Measurements from ENCODE around the gene CX3CR1. TPM values are rescaled to one million over a fixed set of nuclear protein-coding genes. Genes with fewer than 3 reads are reported as not detected.

Gene CX3CR1
- total and polyA plus RNA-seq, 9 of the 15 experiments (the other 6 are each of a cell fraction or from before 2014, with no cell fraction given): 0.03 to 0.21 TPM; not detected in 7

DNA sequence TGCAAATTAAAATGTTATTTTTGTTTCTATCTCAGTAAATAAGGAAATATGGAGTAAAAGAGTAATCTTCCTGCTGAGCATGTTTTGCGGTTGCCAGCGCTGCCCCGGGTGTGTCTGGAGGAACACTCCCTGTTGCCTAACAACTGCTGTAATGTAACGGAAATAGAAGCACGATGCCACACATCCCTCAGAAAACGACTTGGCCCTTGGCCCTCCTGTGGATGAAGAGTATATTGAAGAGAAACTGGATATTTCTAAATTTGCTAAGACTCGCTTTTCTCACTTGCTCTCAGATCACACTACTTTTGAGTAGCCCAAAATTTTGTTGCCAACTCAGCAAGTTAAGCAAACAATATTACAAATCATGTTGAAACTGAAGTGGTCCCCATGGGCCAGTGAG is 18.9 kb downstream of the CX3CR1 start (continued):
- no peak for TF ChIP-seq SMAD1 (IDR thresholded peaks at IDR 0.05; ENCODE audit: low read depth, low read length, partially characterized antibody)
- TF ChIP-seq CEBPG (CRISPR knock-in tag; IDR thresholded peaks at IDR 0.05): peak; percentile 91
- TF ChIP-seq CEBPG (tag; conservative IDR thresholded peaks at IDR 0.05 in 1 of 2, IDR thresholded peaks at IDR 0.05 in 1 of 2): peak; percentile 94 to 97
- no peak for TF ChIP-seq SUPT5H (IDR thresholded peaks at IDR 0.05)
- 0 out of 2 replicates have a peak, but pooled peaks have one; percentile 33 for TF ChIP-seq ZNF311 (CRISPR knock-in tag; IDR thresholded peaks at IDR 0.05)
- TF ChIP-seq DNMT1 (IDR thresholded peaks at IDR 0.05): no peak
- TF ChIP-seq TBP (optimal IDR thresholded peaks at IDR 0.05; ENCODE audit: low read depth, low read length): no peak
- peak; percentile 72 for TF ChIP-seq RFX1 (IDR thresholded peaks at IDR 0.05)
- TF ChIP-seq ZEB2 (IDR thresholded peaks at IDR 0.05): no peak
- TF ChIP-seq ZBTB17 (CRISPR knock-in tag; IDR thresholded peaks at IDR 0.05): peak; percentile 23; the same call in 1 of the 2 replicates
- TF ChIP-seq EGR1 (conservative IDR thresholded peaks at IDR 0.05): no peak
- no peak for TF ChIP-seq MYNN (IDR thresholded peaks at IDR 0.05)
- TF ChIP-seq MYNN (CRISPR knock-in tag; IDR thresholded peaks at IDR 0.05): no peak
- no peak for TF ChIP-seq THRAP3 (IDR thresholded peaks at IDR 0.05; ENCODE audit: borderline replicate concordance)
- no peak for TF ChIP-seq RBM34 (IDR thresholded peaks at IDR 0.05; ENCODE audit: borderline replicate concordance, insufficient read depth, low read length)
- TF ChIP-seq PHF21A (IDR thresholded peaks at IDR 0.05; ENCODE audit: borderline replicate concordance, low read depth): no peak
- TF ChIP-seq CCNT2 (IDR thresholded peaks at IDR 0.05; ENCODE audit: borderline replicate concordance, extremely low read depth, insufficient read length, low read depth, low read length): no peak
- TF ChIP-seq E2F3 (CRISPR knock-in tag; IDR thresholded peaks at IDR 0.05): no peak
- TF ChIP-seq, protein P1, sequence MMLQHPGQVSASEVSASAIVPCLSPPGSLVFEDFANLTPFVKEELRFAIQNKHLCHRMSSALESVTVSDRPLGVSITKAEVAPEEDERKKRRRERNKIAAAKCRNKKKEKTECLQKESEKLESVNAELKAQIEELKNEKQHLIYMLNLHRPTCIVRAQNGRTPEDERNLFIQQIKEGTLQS (IDR thresholded peaks at IDR 0.05): peak; percentile 91
- TF ChIP-seq, protein P1 (CRISPR knock-in tag; conservative IDR thresholded peaks at IDR 0.05): peak; percentile 96
- peak; percentile 53; the same call in 1 of the 2 replicates for TF ChIP-seq KLF6 (CRISPR knock-in tag; IDR thresholded peaks at IDR 0.05; ENCODE audit: borderline replicate concordance)
- no peak for TF ChIP-seq CBFB (CRISPR knock-in tag; IDR thresholded peaks at IDR 0.05)
- TF ChIP-seq, protein P2, sequence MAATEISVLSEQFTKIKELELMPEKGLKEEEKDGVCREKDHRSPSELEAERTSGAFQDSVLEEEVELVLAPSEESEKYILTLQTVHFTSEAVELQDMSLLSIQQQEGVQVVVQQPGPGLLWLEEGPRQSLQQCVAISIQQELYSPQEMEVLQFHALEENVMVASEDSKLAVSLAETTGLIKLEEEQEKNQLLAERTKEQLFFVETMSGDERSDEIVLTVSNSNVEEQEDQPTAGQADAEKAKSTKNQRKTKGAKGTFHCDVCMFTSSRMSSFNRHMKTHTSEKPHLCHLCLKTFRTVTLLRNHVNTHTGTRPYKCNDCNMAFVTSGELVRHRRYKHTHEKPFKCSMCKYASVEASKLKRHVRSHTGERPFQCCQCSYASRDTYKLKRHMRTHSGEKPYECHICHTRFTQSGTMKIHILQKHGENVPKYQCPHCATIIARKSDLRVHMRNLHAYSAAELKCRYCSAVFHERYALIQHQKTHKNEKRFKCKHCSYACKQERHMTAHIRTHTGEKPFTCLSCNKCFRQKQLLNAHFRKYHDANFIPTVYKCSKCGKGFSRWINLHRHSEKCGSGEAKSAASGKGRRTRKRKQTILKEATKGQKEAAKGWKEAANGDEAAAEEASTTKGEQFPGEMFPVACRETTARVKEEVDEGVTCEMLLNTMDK (IDR thresholded peaks at IDR 0.05; ENCODE audit: borderline replicate concordance, insufficient read depth, low read depth, low read length, poor library complexity, severe bottlenecking): peak; percentile 80
